GM21529 (cell line): ENCODE data around the gene GCC2.
"Not testable (repeated sequence)": the region's sequence is repeated elsewhere in the genome, so short reads cannot be mapped to it uniquely, and the experiment has no call there.

Experiments
- ATAC-seq: cut with Tn5 transposase; IDR thresholded peaks from one replicate; pipeline ENCODE4 v1.9.1; 2021; ENCODE audit not compliant: unreplicated experiment

Gene GCC2

DNA sequence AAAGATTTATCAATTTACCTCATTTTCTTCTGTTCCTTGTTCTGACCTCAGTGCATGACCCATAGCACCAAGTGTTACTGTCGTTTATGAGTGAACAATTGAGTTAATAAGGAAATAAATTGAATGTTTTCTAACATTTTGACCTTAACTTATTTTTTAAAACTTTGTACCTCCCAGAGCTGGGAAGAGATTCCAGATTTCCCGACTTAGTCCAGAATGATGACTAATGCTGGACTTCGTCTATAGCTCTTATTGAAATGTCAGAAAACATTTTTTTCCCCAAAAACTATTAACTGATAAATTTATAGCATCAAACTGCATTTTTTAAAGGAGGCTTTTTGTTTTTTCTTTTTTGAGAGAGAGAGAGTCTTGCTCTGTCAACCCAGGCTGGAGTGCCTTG is 63.4 kb downstream of the GCC2 start:
- not testable (repeated sequence) for ATAC-seq

DNA sequence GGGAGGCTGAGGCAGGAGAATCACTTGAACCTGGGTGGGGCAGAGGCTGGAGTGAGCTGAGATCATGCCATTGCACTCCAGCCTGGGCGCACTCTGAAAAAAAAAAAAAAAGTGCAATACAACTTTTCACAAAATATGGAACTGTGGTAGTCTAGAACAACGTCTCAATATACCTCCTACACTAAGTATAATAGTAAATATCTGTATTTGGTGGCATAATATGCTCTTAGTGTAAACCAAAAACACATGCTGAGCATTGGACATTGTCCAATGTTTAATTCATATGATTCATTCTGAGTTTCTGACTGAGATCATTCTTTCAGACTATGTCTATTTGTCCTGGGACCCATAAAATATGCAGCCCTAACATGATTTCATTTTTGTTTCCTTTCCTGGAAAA is 65.5 kb downstream of the GCC2 start:
- not testable (repeated sequence) for ATAC-seq

DNA sequence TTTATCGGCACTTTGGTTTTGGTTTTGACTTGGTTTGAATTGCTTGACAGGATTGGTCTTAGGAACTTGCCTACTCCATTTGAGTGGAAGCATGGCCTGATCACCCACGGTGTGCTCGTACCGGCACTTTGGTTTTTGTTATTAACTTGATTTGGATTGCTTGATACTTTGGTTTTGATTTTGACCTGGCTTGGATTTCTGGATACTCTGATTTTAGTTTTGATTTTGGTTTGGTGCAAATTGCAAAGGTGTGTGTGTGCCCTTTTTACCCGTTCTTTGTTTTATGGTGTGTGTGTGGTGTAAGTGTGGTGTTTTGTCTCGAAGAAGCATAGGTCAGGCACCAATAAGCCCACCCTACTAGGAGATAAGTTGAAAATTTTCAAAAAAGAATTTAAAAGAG is 75.7 kb downstream of the GCC2 start:
- not testable (repeated sequence) for ATAC-seq

DNA sequence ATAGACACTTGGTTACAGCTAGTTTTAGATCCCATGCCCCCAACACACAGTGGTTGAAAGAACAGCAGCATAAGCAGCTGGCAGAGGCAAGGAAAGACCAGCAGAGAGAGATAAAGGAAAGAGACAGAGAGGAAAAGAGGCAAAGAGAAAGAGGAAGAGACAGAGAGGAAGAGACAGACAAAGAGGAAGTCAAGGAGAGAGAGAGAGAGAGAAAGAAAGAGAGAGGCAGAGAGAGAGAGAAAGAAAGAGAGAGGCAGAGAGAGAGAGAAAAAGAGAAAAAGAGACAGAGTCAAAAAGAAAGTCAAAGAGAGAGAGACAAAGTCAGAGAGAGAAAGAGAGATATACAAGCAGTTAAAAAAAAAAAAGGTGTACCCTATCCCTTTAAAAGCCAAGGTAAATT is 76.3 kb downstream of the GCC2 start:
- not testable (repeated sequence) for ATAC-seq

DNA sequence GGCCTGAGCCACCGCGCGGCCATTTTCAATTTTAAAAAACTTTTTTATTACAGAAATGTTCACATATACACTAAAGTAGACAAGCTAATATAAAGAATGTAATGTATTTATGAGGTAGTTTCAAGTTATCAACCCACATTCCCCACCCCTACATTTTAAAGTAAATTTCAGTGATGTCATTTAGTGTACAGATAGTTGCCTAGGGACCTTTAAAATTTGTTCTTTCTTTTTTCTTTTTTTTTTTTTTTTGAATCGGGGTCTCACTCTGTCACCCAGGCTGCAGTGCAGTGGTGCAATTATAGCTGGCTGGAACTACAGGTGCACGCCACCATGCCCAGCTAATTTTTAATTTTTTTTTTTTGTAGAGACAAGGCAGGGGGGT is 82.7 kb downstream of the GCC2 start:
- ATAC-seq, result no peak

DNA sequence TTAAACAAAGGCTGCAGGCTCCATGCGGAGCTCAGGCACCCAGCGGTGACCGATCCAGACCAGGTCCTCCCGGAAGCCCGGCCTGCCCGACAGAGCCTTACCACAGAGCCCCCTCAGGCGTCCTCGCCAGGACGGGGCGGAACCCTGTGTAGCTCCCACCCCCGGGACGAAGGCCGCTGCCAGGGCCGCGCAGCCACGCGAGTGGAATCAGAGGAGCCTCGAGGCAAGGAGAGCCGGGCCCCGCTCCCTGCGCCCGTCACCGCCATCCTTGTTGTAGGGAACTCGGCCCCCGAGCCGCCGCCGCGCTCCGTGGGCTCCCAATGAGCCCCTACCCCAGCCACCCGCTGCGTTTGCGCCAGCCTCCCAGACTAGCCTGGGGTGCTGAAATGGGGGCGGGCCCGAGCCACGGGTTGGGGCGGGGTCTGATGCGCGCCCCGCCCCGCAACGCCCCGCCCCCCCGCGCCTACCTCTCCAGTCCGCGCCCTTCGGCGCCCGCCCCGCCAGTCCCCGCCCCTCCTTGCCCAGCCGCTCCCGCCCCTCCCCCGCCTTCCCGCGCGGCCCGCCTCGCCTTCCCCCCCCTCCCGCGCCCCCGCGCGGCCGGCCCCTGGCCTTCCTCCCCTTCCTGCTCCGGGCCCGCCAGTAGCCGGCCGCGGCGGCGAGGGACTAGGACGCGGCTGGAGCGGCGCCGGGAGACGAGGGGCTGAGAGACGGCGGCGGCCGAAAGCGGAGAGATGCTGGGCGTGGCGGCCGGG is 85.0 kb downstream of the GCC2 start, which contains the start of gene LIMS1:
Gene LIMS1, plus strand, starts transcription at position 639 of the 752 bp plus-strand sequence. Its CDS starts 93 bp downstream, at position 732.
- ATAC-seq, result peak; percentile 86

DNA sequence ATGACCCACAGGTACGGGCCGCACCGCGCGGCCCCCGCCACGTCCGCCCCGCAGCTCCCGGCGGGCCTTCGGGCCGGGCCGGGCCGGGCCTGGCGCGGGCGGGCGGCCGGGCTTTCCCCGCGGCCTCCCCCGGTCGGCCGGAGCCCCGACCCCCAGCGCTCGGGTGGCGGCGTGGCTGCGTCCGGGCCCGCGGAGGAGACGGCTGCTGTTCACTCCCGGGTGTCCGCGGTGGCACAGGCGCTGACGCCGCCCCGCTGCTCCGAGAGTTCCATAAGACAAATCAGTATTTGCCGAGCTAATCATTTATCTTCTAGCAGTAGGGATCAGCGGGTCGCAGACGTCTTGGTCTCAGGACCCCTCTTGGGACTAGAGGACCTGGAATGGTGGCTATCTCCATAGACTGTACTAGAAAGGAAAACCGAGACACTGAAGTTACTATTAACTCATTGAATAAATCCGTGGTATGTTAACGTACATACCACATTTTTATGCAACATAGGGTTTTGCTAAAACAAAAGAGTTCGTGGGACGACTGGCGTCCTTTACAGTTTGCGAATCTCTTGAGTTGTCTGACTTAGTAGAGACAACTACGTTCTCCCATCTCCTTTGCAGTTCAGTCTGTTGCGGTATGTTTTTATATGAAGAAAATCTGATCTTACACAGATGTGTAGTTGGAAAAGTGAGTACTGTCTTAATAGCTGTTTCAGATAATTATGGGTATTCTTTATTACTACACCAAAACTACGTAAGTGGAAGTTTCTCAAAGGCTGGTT is 85.8 kb downstream of the GCC2 start:
- peak; percentile 33 for ATAC-seq

DNA sequence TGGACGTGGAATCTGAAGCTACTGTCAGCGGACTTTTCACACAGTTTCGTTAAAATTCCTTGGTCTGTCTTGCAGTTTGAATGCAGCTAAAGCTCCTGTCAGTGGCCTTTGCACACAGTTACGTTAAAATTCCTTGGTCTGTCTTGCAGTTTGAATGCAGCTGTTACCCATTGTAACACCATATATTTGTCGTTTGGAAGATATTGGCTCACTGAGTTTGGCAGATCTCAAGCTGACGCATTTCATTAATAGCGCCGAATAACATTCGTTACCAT is 86.3 kb downstream of the GCC2 start:
- ATAC-seq, result no peak

DNA sequence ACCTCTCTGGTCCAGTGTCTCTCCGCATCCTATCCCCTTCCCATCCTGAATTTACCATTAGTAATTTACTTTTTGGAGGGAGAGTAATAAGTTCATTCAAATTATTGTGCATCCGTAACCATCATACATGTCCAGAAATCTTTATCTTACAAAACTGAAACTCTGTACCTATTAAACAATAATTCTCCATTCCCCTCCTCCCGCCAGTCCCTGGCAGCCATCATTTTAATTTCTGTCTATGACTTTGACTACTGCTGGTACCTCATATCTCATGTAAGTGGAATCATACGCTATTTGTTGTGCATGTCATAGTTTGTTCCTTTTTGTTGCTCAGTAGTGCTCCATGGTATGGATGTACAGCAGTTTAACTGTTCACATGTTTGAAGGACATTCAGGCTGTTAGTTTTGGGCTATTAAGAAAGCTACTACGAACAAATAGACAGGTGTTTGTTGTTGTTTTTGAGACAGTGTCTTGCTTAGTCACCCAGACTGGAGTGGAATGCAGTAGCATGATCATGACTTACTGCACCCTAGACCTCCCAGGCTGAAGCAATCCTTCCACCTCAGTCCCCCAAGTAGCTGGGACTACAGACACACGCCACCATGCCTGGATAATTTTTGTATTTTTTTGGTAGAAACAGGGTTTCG is 87.3 kb downstream of the GCC2 start:
- ATAC-seq, result no peak

DNA sequence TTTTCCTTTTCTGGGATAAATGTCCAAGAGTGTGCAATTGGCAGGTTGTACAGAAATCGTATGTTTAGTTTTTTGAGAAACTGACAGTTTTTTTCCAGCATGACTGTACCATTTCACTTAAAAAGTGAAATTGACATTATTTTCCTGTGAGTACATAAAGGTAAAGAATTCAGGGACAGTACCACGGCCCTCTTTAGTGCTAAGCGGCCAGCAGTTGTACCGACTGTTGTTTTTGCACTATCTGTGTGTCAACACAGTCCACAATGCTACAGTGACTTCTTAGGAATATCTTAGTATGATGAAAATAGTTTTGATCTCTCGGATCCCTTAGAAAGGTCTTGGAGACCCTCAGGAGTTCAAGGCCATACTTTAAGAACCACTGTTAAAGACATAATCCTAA is 87.9 kb downstream of the GCC2 start:
- ATAC-seq, result no peak

DNA sequence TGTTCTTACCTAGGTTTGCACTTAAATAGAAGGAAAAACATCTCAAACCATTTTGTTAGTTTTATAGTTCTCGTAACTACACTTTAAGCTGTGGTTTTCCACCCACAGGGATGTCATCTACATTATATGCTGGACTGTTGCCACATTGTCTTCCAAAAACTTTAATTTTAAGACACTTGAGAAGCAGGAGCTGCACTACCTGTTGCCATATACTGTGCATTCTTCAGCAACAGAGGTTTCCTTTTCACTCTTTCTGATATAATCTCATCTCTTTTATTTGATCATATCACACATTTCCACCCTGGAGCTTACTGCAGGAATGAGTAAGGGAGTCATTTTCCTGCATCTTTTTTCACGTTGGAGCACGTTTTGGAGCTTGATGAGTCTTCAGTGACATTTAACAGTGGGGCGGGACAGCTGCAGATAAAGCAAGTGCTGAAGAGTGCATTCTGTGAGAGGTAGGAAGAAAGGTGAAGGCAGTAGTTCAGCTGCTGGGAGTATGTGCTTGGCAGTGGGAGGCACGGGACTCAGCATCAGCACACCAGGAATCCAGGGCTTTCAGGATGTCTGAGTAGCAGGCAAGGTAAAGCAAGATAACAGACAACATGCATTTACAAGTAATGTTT is 89.1 kb downstream of the GCC2 start:
- no peak for ATAC-seq

DNA sequence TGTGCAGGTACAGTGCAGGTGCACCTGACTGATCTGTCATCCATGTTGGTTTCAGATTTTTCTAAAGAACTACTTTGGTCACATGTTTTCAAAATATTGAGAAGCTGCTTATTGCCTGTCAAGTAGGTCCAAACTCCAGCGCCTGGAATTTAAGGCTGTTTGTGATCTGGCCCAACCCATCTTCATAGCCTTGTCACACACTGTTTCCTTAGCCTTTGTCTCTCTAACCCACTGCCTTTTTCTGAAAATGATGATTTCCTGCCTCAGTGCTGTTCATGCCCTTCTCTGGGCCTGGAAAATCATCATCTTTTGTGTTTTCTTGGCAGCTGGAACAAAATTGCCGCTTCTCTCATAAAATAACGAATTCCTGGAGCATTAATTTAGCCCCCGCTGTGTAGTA is 92.4 kb downstream of the GCC2 start:
- no peak for ATAC-seq

DNA sequence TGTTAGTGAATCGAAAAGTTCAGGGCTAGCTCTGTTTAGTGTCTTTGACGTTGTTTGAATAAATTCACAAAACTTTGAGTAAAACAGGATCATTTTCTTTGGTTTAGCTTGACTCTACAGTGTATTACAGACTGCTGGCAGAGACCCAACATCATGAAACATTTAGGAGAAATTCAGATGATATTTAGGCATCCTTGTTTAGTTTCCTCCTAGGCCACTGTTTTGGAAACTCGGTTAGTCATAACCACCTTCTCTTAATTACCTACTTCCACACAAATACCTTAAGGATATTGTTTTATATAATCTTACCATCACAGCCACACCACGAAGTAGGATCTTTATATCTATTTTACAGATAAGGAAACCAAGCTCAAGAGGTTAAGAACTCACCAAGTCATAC is 93.1 kb downstream of the GCC2 start:
- no peak for ATAC-seq

DNA sequence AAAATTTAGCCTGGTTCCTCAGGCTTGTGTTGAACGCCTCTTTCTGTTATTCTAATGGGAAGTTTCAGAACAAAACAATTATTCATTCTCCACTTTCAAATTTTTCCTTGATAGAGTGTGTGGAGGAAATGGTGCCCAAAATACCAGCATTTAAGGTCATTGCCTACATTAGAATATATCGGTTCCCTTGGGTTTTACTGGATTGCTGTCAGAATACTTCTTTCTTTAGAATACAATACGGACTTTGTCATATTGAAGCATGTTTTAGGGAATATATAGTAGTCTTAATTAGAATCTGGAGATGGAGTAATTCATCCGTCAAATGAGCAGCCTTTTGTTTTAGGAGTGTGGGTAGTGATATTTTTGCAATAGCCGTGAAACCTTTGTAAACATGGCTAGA is 98.6 kb downstream of the GCC2 start:
- ATAC-seq, result no peak

DNA sequence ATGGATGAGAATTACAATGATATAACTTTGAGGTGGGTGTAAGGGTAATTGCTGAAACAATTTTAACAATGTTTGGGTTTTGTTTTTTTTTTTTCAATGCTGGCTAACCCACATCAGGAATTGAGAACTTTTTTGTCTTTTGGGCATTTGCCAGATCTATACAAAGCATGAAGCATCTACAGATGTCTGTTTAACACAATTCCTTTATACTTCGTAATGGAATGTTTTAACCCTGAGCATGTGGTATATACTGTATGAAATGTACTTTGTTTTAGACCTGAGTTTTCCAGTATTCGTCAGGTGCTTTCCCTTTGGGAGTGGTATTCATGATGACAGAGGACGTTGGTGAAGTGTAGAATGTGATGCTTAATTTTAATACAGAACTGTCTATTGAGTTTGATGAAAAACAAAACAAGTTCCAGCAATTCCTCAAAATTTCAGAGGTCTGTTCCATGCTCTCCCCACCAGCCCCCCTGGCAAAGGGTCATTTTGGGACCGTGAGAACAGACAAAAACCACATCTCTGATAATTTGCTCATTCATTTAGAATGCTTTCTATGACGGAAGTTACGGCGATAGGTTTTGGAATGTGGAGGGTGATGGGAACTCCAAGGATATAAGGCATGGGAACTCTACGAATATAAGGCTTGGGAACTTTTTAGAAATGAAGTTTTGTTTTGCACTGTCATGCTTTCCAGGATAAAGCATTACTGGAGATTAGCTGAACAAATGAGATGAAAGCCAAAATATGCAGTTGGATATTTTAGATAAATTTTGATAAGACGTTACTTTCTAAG is 99.4 kb downstream of the GCC2 start:
- no peak for ATAC-seq

DNA sequence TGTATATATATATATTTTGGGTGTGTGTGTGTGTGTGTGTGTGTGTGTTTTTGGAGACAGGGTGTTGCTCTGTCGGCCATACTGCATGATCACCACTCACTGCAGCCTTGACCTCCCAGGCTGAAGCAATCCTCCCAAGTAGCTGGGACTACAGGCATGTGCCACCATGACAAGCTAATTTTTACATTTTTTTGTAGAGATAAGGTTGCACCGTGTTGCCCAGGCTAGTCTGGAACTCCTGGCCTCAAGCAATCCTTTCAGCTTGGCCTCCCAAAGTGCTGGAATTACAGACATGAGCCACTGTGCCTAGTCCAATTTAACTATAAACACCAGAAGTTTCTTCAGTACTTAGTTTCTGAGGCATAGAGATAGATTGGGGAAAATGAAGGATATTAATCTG is 103.6 kb downstream of the GCC2 start:
- ATAC-seq, result no peak

DNA sequence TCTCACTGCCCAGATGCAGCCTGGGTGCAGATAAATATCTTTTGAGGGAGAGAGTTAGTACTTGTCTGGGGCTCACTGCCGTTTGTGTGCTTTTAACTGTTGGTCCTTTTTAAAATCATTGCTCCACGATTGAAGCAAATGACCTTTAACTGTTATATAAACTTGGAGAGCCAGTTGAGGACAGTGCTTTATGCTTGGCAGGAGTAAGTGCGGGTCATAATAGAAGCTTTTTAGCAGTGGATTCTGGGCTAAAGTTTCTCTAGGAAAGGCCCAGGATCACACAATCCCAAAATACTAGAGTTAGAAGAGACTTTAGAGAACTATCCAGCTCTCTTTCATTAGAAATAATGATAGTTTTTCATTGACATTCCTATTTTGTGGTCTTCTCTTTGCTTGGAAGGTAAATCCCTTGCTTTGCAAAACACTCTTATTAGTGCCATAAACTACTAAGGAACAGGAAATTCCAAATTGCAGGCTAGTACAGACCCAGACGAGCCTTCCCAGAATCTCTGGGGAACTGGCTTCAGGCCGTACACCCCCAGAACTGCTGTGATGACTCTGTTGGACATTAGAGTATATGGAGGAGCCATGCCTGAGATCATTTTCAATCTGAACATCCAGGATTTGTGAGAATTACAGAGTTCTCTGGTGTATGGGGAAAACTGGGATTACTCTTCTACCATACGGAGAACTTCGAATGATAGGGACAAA is 104.4 kb downstream of the GCC2 start:
- no peak for ATAC-seq

DNA sequence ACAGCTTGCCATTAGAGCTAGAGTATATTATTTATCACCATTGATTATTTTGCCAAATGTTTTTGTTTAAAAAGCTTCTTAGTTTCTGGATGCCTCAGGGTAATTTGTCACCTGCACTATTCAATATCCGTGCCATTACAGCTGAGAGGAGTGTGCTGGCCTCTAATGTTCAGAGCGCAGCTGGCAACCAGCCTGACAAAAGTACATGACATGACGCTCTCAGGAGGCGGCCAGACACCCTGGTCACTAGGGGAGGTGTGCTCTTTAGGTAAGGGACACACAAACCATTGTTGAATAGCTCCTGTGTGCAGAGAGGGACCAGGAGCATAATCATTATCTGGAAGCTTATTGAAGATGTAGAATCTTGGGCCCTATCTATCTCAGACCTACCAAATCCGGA is 105.5 kb downstream of the GCC2 start:
- no peak for ATAC-seq

DNA sequence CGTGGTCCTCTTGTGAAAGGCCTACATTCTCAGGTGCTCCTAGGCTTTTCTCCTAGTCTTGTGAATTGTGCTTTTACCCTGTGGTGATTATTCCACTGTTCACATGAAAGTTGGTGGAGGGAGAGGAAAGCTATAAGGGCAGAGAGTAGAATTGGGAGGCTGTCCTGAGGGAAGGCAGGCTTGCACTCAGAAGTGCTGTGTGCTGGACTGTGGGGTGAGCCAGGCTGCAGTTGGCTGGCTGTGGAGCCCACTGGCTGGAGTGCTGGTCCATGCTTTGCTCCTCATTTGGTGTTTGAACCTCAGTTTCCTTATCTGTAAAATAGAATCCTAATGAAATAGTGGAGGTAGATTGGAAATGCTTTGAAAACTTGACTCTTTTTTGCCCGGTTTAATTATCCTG is 106.6 kb downstream of the GCC2 start:
- no peak for ATAC-seq

DNA sequence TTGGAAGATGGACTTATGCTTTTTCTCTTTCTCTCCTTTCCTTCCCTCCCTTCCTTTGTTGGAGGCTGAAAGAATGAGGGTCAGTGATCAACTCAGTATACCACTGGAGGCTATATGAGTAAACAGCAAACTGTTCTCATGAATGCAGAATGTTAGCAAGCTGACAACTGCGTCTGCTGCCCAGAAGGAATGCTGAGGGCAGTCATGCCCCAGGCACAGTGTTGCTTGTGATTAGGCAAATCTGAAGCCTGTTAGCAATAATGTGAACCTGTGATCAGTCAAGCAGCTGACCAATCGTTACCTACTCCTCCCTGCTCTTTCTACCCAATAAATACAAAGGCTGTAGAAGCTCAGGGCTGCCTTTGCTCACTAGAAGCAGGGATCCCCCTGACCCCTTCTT is 107.6 kb downstream of the GCC2 start:
- not testable (repeated sequence) for ATAC-seq
